H1 (cell line): ENCODE data around the gene OSTF1. TPM values are rescaled to one million over a fixed set of nuclear protein-coding genes. Genes with fewer than 3 reads are reported as not detected.

Experiments used
- CTCF ChIA-PET: fragments of 300-600 bp; sonication (Branson Sonifier 250); formaldehyde crosslinking; loops from one replicate; lab custom pipeline; 2021; ENCODE audit not compliant: partially characterized antibody; lab: Charles Lee
- POLR2A ChIA-PET: fragments of 300-600 bp; sonication (Branson Sonifier 250); formaldehyde crosslinking; loops from one replicate; lab custom pipeline; 2021; ENCODE audit warnings: inconsistent platforms; ENCODE audit not compliant: partially characterized antibody; lab: Charles Lee
- DNase-seq, 2 experiments: peaks; one replicate each; pipeline versions ENCODE4 v3.0.0 to v3.0.0-alpha.2; 2010 to 2022; ENCODE audit warnings: low spot score in 2 of 2, low read depth in 1 of 2, mixed read lengths in 1 of 2
- FAIRE-seq: peaks from 2 replicates; lab custom pipeline; 2011; peaks lifted over from hg19 to GRCh38; lab: Jason Lieb, UNC
- H2AFZ ChIP-seq: 2 replicates; pipeline ENCODE4 v1.8.1; 2012; ENCODE audit warnings: low read length, inconsistent platforms
- H2AK5ac ChIP-seq: 2 replicates; pipeline ENCODE4 v1.6.1; 2013; ENCODE audit warnings: low read depth, low read length
- H2BK120ac ChIP-seq: replicated peaks from 2 replicates; pipeline ENCODE3; 2013; ENCODE audit warnings: low read depth, low read length, inconsistent platforms
- H2BK12ac ChIP-seq: 2 replicates; pipeline ENCODE4 v1.6.1; 2013; ENCODE audit warnings: low read depth, low read length
- H2BK15ac ChIP-seq: 2 replicates; pipeline ENCODE4 v1.6.1; 2013; ENCODE audit warnings: low read length
- H2BK20ac ChIP-seq: 2 replicates; pipeline ENCODE4 v1.6.1; 2013; ENCODE audit warnings: low read length
- H2BK5ac ChIP-seq: 2 replicates; pipeline ENCODE4 v1.6.1; 2013; ENCODE audit warnings: low read depth, low read length
- H3K14ac ChIP-seq: 2 replicates; pipeline ENCODE4 v1.6.1; 2013; ENCODE audit warnings: inconsistent platforms; ENCODE audit not compliant: insufficient read length
- H3K18ac ChIP-seq: 2 replicates; pipeline ENCODE4 v1.6.1; 2013; ENCODE audit warnings: low read length; ENCODE audit errors: extremely low read depth
- H3K23ac ChIP-seq: 2 replicates; pipeline ENCODE4 v1.6.1; 2013; ENCODE audit warnings: inconsistent platforms; ENCODE audit not compliant: insufficient read length
- H3K23me2 ChIP-seq: 2 replicates; pipeline ENCODE4 v1.6.1; 2013; ENCODE audit warnings: low read depth, low read length
- H3K27ac ChIP-seq: 2 replicates; pipeline ENCODE4 v1.6.1; 2011; ENCODE audit warnings: low read depth, low read length, inconsistent platforms
- H3K27me3 ChIP-seq, 4 experiments: replicated peaks in 1 of 4; 1 replicate in 1 of 4; 2 replicates in 3 of 4; pipeline versions ENCODE4 v1.6.1 to v1.8.1; 2011 to 2013; ENCODE audit warnings: low read length in 3 of 4, mild to moderate bottlenecking in 3 of 4, inconsistent platforms in 2 of 4, mixed read lengths in 2 of 4, moderate library complexity in 1 of 4; ENCODE audit not compliant: control insufficient read depth in 3 of 4, insufficient read depth in 3 of 4; ENCODE audit errors: extremely low read depth in 1 of 4
- H3K36me3 ChIP-seq, 4 experiments: 2 replicates each; pipeline versions ENCODE4 v1.6.1 to v1.8.1; 2011 to 2013; ENCODE audit warnings: mild to moderate bottlenecking in 4 of 4, low read length in 3 of 4, moderate library complexity in 2 of 4, control low read depth in 1 of 4, inconsistent platforms in 1 of 4; ENCODE audit not compliant: insufficient read depth in 4 of 4, control insufficient read depth in 2 of 4
- H3K4ac ChIP-seq: replicated peaks from 2 replicates; pipeline ENCODE3; 2013; ENCODE audit warnings: low read length, low read depth, mixed read lengths, inconsistent platforms; ENCODE audit not compliant: insufficient read length
- H3K4me1 ChIP-seq, 4 experiments: replicated peaks in 1 of 4; 1 replicate in 1 of 4; 2 replicates in 3 of 4; pipeline versions ENCODE4 v1.6.1 to v1.8.1; 2011 to 2013; ENCODE audit warnings: low read length in 3 of 4, inconsistent platforms in 2 of 4, mixed read lengths in 1 of 4; ENCODE audit not compliant: insufficient read depth in 4 of 4, control insufficient read depth in 3 of 4
- H3K4me2 ChIP-seq, 2 experiments: 2 replicates each; pipeline versions ENCODE4 v1.6.1 to v1.8.1; 2011 to 2013; ENCODE audit warnings: low read depth in 2 of 2, low read length in 2 of 2, control low read depth in 1 of 2, inconsistent platforms in 1 of 2, mild to moderate bottlenecking in 1 of 2; ENCODE audit not compliant: insufficient read depth in 1 of 2
- H3K4me3 ChIP-seq, 4 experiments: fragments of 200-600, 300-600 bp in 1 of 4; sonication (generic), shearing (Covaris generic), sonication (Bioruptor Twin) in 1 of 4; 2 replicates each; pipeline versions ENCODE4 v1.5.1 to v1.8.1; 2011 to 2016; ENCODE audit warnings: low read length in 4 of 4, low read depth in 3 of 4, control low read depth in 2 of 4, inconsistent platforms in 2 of 4, mild to moderate bottlenecking in 2 of 4, mixed read lengths in 1 of 4, moderate library complexity in 1 of 4; ENCODE audit not compliant: insufficient read depth in 2 of 4; ENCODE audit errors: extremely low read depth in 1 of 4
- H3K56ac ChIP-seq: replicated peaks from 2 replicates; pipeline ENCODE3; 2013; ENCODE audit warnings: low read depth, mild to moderate bottlenecking, mixed read lengths, low read length, inconsistent platforms; ENCODE audit not compliant: insufficient read length
- H3K79me1 ChIP-seq: 2 replicates; pipeline ENCODE4 v1.6.1; 2013; ENCODE audit warnings: low read depth, low read length, control low read depth
- H3K79me2 ChIP-seq, 2 experiments: 2 replicates each; pipeline versions ENCODE4 v1.6.1 to v1.8.1; 2012 to 2013; ENCODE audit warnings: low read length in 2 of 2, mild to moderate bottlenecking in 2 of 2, inconsistent platforms in 1 of 2; ENCODE audit not compliant: insufficient read depth in 2 of 2, control insufficient read depth in 1 of 2
- H3K9ac ChIP-seq, 4 experiments: replicated peaks in 1 of 4; 1 replicate in 1 of 4; 2 replicates in 3 of 4; pipeline versions ENCODE4 v1.6.1 to v1.8.1; 2011 to 2013; ENCODE audit warnings: low read depth in 3 of 4, low read length in 3 of 4, control low read depth in 2 of 4, mild to moderate bottlenecking in 2 of 4, moderate library complexity in 2 of 4, inconsistent platforms in 1 of 4; ENCODE audit errors: extremely low read depth in 1 of 4
- H3K9me3 ChIP-seq, 2 experiments: 2 replicates each; pipeline versions ENCODE4 v1.6.1 to v1.8.1; 2012 to 2013; ENCODE audit warnings: mild to moderate bottlenecking in 2 of 2, moderate library complexity in 2 of 2, control low read depth in 1 of 2, inconsistent platforms in 1 of 2, low read depth in 1 of 2, low read length in 1 of 2, mixed read lengths in 1 of 2; ENCODE audit not compliant: insufficient read depth in 2 of 2
- H4K20me1 ChIP-seq, 2 experiments: replicated peaks in 1 of 2; 2 replicates each; pipeline versions ENCODE3 to v1.8.1; 2011 to 2013; ENCODE audit warnings: inconsistent platforms in 2 of 2, low read length in 2 of 2, mild to moderate bottlenecking in 1 of 2; ENCODE audit not compliant: insufficient read depth in 2 of 2, control insufficient read depth in 1 of 2
- H4K5ac ChIP-seq: 2 replicates; pipeline ENCODE4 v1.6.1; 2013; ENCODE audit warnings: low read length, low read depth, mixed read lengths, inconsistent platforms; ENCODE audit not compliant: insufficient read length
- H4K8ac ChIP-seq: 2 replicates; pipeline ENCODE4 v1.8.0; 2013; ENCODE audit warnings: mild to moderate bottlenecking, moderate library complexity, low read length, inconsistent platforms; ENCODE audit not compliant: insufficient read depth; ENCODE audit errors: extremely low read depth
- H4K91ac ChIP-seq: replicated peaks from 2 replicates; pipeline ENCODE3; 2013; ENCODE audit warnings: low read length, mixed read lengths, inconsistent platforms; ENCODE audit not compliant: insufficient read length
- BCL11A ChIP-seq, 2 experiments: IDR thresholded peaks; one replicate each; pipeline ENCODE4 v1.6.1; 2011; ENCODE audit warnings: low read depth in 2 of 2, low read length in 2 of 2, mild to moderate bottlenecking in 2 of 2
- CEBPB ChIP-seq: IDR thresholded peaks from 2 replicates; pipeline ENCODE4 v1.6.1; 2012; ENCODE audit warnings: low read depth, low read length
- CHD1 ChIP-seq: IDR thresholded peaks from 2 replicates; pipeline ENCODE4 v1.6.1; 2012; ENCODE audit warnings: low read depth, low read length, improper control_type of control experiment
- CREB1 ChIP-seq: IDR thresholded peaks from 2 replicates; pipeline ENCODE4 v1.6.1; 2012; ENCODE audit warnings: inconsistent platforms
- EZH2 ChIP-seq: fragments of 200-600 bp; sonication (generic); IDR thresholded peaks from 2 replicates; pipeline ENCODE4 v1.7.1; 2012; ENCODE audit warnings: low read depth, mild to moderate bottlenecking, moderate library complexity, low read length, inconsistent platforms; ENCODE audit not compliant: severe bottlenecking
- GTF2F1 ChIP-seq: IDR thresholded peaks from 2 replicates; pipeline ENCODE4 v1.6.1; 2012; ENCODE audit warnings: low read depth, low read length, improper control_type of control experiment, borderline replicate concordance
- HDAC6 ChIP-seq: IDR thresholded peaks from one replicate; pipeline ENCODE4 v1.7.1; 2012; ENCODE audit warnings: low read depth, mild to moderate bottlenecking, inconsistent platforms, low read length, moderate library complexity
- KDM5A ChIP-seq: fragments of 200-600 bp; IDR thresholded peaks from 2 replicates; pipeline ENCODE4 v1.7.1; 2012; ENCODE audit warnings: mild to moderate bottlenecking, low read length, inconsistent platforms, mixed read lengths
- NANOG ChIP-seq: IDR thresholded peaks from 2 replicates; pipeline ENCODE4 v1.6.1; 2011; ENCODE audit warnings: low read length, low read depth, mild to moderate bottlenecking, inconsistent platforms; ENCODE audit not compliant: insufficient read depth, poor library complexity, severe bottlenecking
- NRF1 ChIP-seq: IDR thresholded peaks from 2 replicates; pipeline ENCODE4 v1.6.1; 2011; ENCODE audit warnings: mild to moderate bottlenecking, low read depth, low read length, improper control_type of control experiment
- POLR2A ChIP-seq, 2 experiments: IDR thresholded peaks; 1 replicate in 1 of 2; 2 replicates in 1 of 2; pipeline ENCODE4 v1.6.1; 2011; ENCODE audit warnings: low read depth in 2 of 2, low read length in 2 of 2, mild to moderate bottlenecking in 2 of 2; ENCODE audit errors: control extremely low read depth in 1 of 2
- YY1 ChIP-seq: IDR thresholded peaks from 2 replicates; pipeline ENCODE4 v1.6.1; 2011; ENCODE audit warnings: low read depth, mild to moderate bottlenecking, low read length
- WGBS, 2 experiments: shearing (Covaris generic) in 1 of 2; methylation state at CpG; one replicate each; pipeline versions ENCODE4 v1.1.6 to v1.1.7; 2013 to 2015; ENCODE audit warnings: low lambda C conversion rate in 2 of 2, mixed read lengths in 2 of 2, inconsistent platforms in 1 of 2, low coverage in 1 of 2, missing lambda C conversion rate in 1 of 2; ENCODE audit not compliant: insufficient replicate concordance in 2 of 2, insufficient coverage in 1 of 2, insufficient read length in 1 of 2; ENCODE audit errors: extremely low coverage in 1 of 2, missing lambda C conversion rate in 1 of 2; 5-methylcytosine and 5-hydroxymethylcytosine counted together
- polyA plus RNA-seq, 7 experiments: library from polyadenylated mRNA; depleted of rRNA in 3 of 7; stranded (reverse) in 5 of 7; unstranded in 2 of 7; fragments of >200 nt in 5 of 7; fragments of 200-250 nt in 2 of 7; gene quantifications; 1 replicate in 5 of 7; 2 replicates in 1 of 7; 4 replicates in 1 of 7; pipeline versions ENCODE4 v1.2.1 to v1.2.3, GENCODE V29; 2011 to 2013; ENCODE audit warnings: missing spikeins in 2 of 7, mixed read lengths in 2 of 7
- total RNA-seq: library from RNA; stranded (reverse); fragmentation: NEBNext Ultra II Directional; extraction: Animal tissue kit (Norgen Biotek cat#: 25700); gene quantifications from 2 replicates; pipeline ENCODE4 v1.2.1, GENCODE V29; 2021

OSTF1 gene
- total and polyA plus RNA-seq, 2 of the 8 experiments (the other 6 are each of a cell fraction or from before 2014, with no cell fraction given): 5.0 to 18.9 TPM

GRCh38 chr9:75123696-75124095, 35.4 kb downstream of the OSTF1 start:
- H2BK12ac ChIP-seq: no peak overlapping the region
- ChIA-PET CTCF (no interaction called here), POLR2A (no interaction called here)
- H2BK20ac ChIP-seq: no peak overlapping the region
- no peak overlapping the region for H3K9ac ChIP-seq
- no peak overlapping the region for H3K27ac ChIP-seq
- H3K4me3 ChIP-seq: no peak overlapping the region
- no peak overlapping the region for H2BK120ac ChIP-seq
- no peaks in the 10 kb centered on the region for H3K36me3 ChIP-seq
- H3K4me1 ChIP-seq: peaks cover 3 to 9% (median 7%) of the 10 kb centered on the region in 4 experiments; a peak in 5 of 7 replicates
- H3K23ac ChIP-seq: no peak overlapping the region
- DNase-seq (no peak), FAIRE-seq (no peak)
- H2BK15ac ChIP-seq: no peak overlapping the region
- H3K4ac ChIP-seq: no peak overlapping the region
- TF ChIP-seq POLR2A (IDR thresholded peaks at IDR 0.05; ENCODE audit: control extremely low read depth in 1 of 2, low read depth in 2 of 2, low read length in 2 of 2) (no peak), CREB1 (no peak), HDAC6 (no peak), YY1 (no peak), CHD1 (no peak), KDM5A (no peak), NRF1 (no peak), CEBPB (no peak), GTF2F1 (no peak), EZH2 (no peak), NANOG (no peak), BCL11A (IDR thresholded peaks at IDR 0.05; ENCODE audit: low read depth in 2 of 2, low read length in 2 of 2) (no peak)
- H4K20me1 ChIP-seq: no peaks in the 10 kb centered on the region
- no peak overlapping the region for H4K5ac ChIP-seq
- H3K56ac ChIP-seq: no peak overlapping the region
- no peak overlapping the region for H2BK5ac ChIP-seq
- H2AK5ac ChIP-seq: no peak overlapping the region
- H4K8ac ChIP-seq: no peak overlapping the region
- H2AFZ ChIP-seq: no peak overlapping the region
- no peaks in the 10 kb centered on the region for H3K79me1 ChIP-seq
- H3K18ac ChIP-seq: no peak overlapping the region
- no peak overlapping the region for H3K4me2 ChIP-seq
- WGBS, 2 experiments: 92% methylated on average over 10 of the region's 10 CpGs; no CpG with 5 or more reads in 1 of the 2 experiments
- no peaks in the 10 kb centered on the region for H3K79me2 ChIP-seq
- H3K14ac ChIP-seq: no peak overlapping the region
- H4K91ac ChIP-seq: no peak overlapping the region
- no peaks in the 10 kb centered on the region for H3K23me2 ChIP-seq
- no peaks in the 10 kb centered on the region for H3K9me3 ChIP-seq
- H3K27me3 ChIP-seq: no peaks in the 10 kb centered on the region
